H1 (cell line): Measurements from ENCODE around the gene YLPM1. TPM values are rescaled to one million over a fixed set of nuclear protein-coding genes. Genes with fewer than 3 reads are reported as not detected.

Source experiments
- CTCF ChIA-PET: fragments of 300-600 bp; sonication (Branson Sonifier 250); formaldehyde crosslinking; loops from one replicate; lab custom pipeline; 2021; ENCODE audit not compliant: partially characterized antibody; lab: Charles Lee
- POLR2A ChIA-PET: fragments of 300-600 bp; sonication (Branson Sonifier 250); formaldehyde crosslinking; loops from one replicate; lab custom pipeline; 2021; ENCODE audit warnings: inconsistent platforms; ENCODE audit not compliant: partially characterized antibody; lab: Charles Lee
- DNase-seq, 2 experiments: peaks; one replicate each; pipeline versions ENCODE4 v3.0.0 to v3.0.0-alpha.2; 2010 to 2022; ENCODE audit warnings: low spot score in 2 of 2, low read depth in 1 of 2, mixed read lengths in 1 of 2
- FAIRE-seq: peaks from 2 replicates; lab custom pipeline; 2011; peaks lifted over from hg19 to GRCh38; lab: Jason Lieb, UNC
- H2AFZ ChIP-seq: 2 replicates; pipeline ENCODE4 v1.8.1; 2012; ENCODE audit warnings: low read length, inconsistent platforms
- H2AK5ac ChIP-seq: 2 replicates; pipeline ENCODE4 v1.6.1; 2013; ENCODE audit warnings: low read depth, low read length
- H2BK120ac ChIP-seq: replicated peaks from 2 replicates; pipeline ENCODE3; 2013; ENCODE audit warnings: low read depth, low read length, inconsistent platforms
- H2BK12ac ChIP-seq: 2 replicates; pipeline ENCODE4 v1.6.1; 2013; ENCODE audit warnings: low read depth, low read length
- H2BK15ac ChIP-seq: 2 replicates; pipeline ENCODE4 v1.6.1; 2013; ENCODE audit warnings: low read length
- H2BK20ac ChIP-seq: 2 replicates; pipeline ENCODE4 v1.6.1; 2013; ENCODE audit warnings: low read length
- H2BK5ac ChIP-seq: 2 replicates; pipeline ENCODE4 v1.6.1; 2013; ENCODE audit warnings: low read depth, low read length
- H3K14ac ChIP-seq: 2 replicates; pipeline ENCODE4 v1.6.1; 2013; ENCODE audit warnings: inconsistent platforms; ENCODE audit not compliant: insufficient read length
- H3K18ac ChIP-seq: 2 replicates; pipeline ENCODE4 v1.6.1; 2013; ENCODE audit warnings: low read length; ENCODE audit errors: extremely low read depth
- H3K23ac ChIP-seq: 2 replicates; pipeline ENCODE4 v1.6.1; 2013; ENCODE audit warnings: inconsistent platforms; ENCODE audit not compliant: insufficient read length
- H3K23me2 ChIP-seq: 2 replicates; pipeline ENCODE4 v1.6.1; 2013; ENCODE audit warnings: low read depth, low read length
- H3K27ac ChIP-seq: 2 replicates; pipeline ENCODE4 v1.6.1; 2011; ENCODE audit warnings: low read depth, low read length, inconsistent platforms
- H3K27me3 ChIP-seq, 4 experiments: replicated peaks in 1 of 4; 1 replicate in 1 of 4; 2 replicates in 3 of 4; pipeline versions ENCODE4 v1.6.1 to v1.8.1; 2011 to 2013; ENCODE audit warnings: low read length in 3 of 4, mild to moderate bottlenecking in 3 of 4, inconsistent platforms in 2 of 4, mixed read lengths in 2 of 4, moderate library complexity in 1 of 4; ENCODE audit not compliant: control insufficient read depth in 3 of 4, insufficient read depth in 3 of 4; ENCODE audit errors: extremely low read depth in 1 of 4
- H3K36me3 ChIP-seq, 4 experiments: 2 replicates each; pipeline versions ENCODE4 v1.6.1 to v1.8.1; 2011 to 2013; ENCODE audit warnings: mild to moderate bottlenecking in 4 of 4, low read length in 3 of 4, moderate library complexity in 2 of 4, control low read depth in 1 of 4, inconsistent platforms in 1 of 4; ENCODE audit not compliant: insufficient read depth in 4 of 4, control insufficient read depth in 2 of 4
- H3K4ac ChIP-seq: replicated peaks from 2 replicates; pipeline ENCODE3; 2013; ENCODE audit warnings: low read length, low read depth, mixed read lengths, inconsistent platforms; ENCODE audit not compliant: insufficient read length
- H3K4me1 ChIP-seq, 4 experiments: replicated peaks in 1 of 4; 1 replicate in 1 of 4; 2 replicates in 3 of 4; pipeline versions ENCODE4 v1.6.1 to v1.8.1; 2011 to 2013; ENCODE audit warnings: low read length in 3 of 4, inconsistent platforms in 2 of 4, mixed read lengths in 1 of 4; ENCODE audit not compliant: insufficient read depth in 4 of 4, control insufficient read depth in 3 of 4
- H3K4me2 ChIP-seq, 2 experiments: 2 replicates each; pipeline versions ENCODE4 v1.6.1 to v1.8.1; 2011 to 2013; ENCODE audit warnings: low read depth in 2 of 2, low read length in 2 of 2, control low read depth in 1 of 2, inconsistent platforms in 1 of 2, mild to moderate bottlenecking in 1 of 2; ENCODE audit not compliant: insufficient read depth in 1 of 2
- H3K4me3 ChIP-seq, 4 experiments: fragments of 200-600, 300-600 bp in 1 of 4; sonication (generic), shearing (Covaris generic), sonication (Bioruptor Twin) in 1 of 4; 2 replicates each; pipeline versions ENCODE4 v1.5.1 to v1.8.1; 2011 to 2016; ENCODE audit warnings: low read length in 4 of 4, low read depth in 3 of 4, control low read depth in 2 of 4, inconsistent platforms in 2 of 4, mild to moderate bottlenecking in 2 of 4, mixed read lengths in 1 of 4, moderate library complexity in 1 of 4; ENCODE audit not compliant: insufficient read depth in 2 of 4; ENCODE audit errors: extremely low read depth in 1 of 4
- H3K56ac ChIP-seq: replicated peaks from 2 replicates; pipeline ENCODE3; 2013; ENCODE audit warnings: low read depth, mild to moderate bottlenecking, mixed read lengths, low read length, inconsistent platforms; ENCODE audit not compliant: insufficient read length
- H3K79me1 ChIP-seq: 2 replicates; pipeline ENCODE4 v1.6.1; 2013; ENCODE audit warnings: low read depth, low read length, control low read depth
- H3K79me2 ChIP-seq, 2 experiments: 2 replicates each; pipeline versions ENCODE4 v1.6.1 to v1.8.1; 2012 to 2013; ENCODE audit warnings: low read length in 2 of 2, mild to moderate bottlenecking in 2 of 2, inconsistent platforms in 1 of 2; ENCODE audit not compliant: insufficient read depth in 2 of 2, control insufficient read depth in 1 of 2
- H3K9ac ChIP-seq, 4 experiments: replicated peaks in 1 of 4; 1 replicate in 1 of 4; 2 replicates in 3 of 4; pipeline versions ENCODE4 v1.6.1 to v1.8.1; 2011 to 2013; ENCODE audit warnings: low read depth in 3 of 4, low read length in 3 of 4, control low read depth in 2 of 4, mild to moderate bottlenecking in 2 of 4, moderate library complexity in 2 of 4, inconsistent platforms in 1 of 4; ENCODE audit errors: extremely low read depth in 1 of 4
- H3K9me3 ChIP-seq, 2 experiments: 2 replicates each; pipeline versions ENCODE4 v1.6.1 to v1.8.1; 2012 to 2013; ENCODE audit warnings: mild to moderate bottlenecking in 2 of 2, moderate library complexity in 2 of 2, control low read depth in 1 of 2, inconsistent platforms in 1 of 2, low read depth in 1 of 2, low read length in 1 of 2, mixed read lengths in 1 of 2; ENCODE audit not compliant: insufficient read depth in 2 of 2
- H4K20me1 ChIP-seq, 2 experiments: replicated peaks in 1 of 2; 2 replicates each; pipeline versions ENCODE3 to v1.8.1; 2011 to 2013; ENCODE audit warnings: inconsistent platforms in 2 of 2, low read length in 2 of 2, mild to moderate bottlenecking in 1 of 2; ENCODE audit not compliant: insufficient read depth in 2 of 2, control insufficient read depth in 1 of 2
- H4K5ac ChIP-seq: 2 replicates; pipeline ENCODE4 v1.6.1; 2013; ENCODE audit warnings: low read length, low read depth, mixed read lengths, inconsistent platforms; ENCODE audit not compliant: insufficient read length
- H4K8ac ChIP-seq: 2 replicates; pipeline ENCODE4 v1.8.0; 2013; ENCODE audit warnings: mild to moderate bottlenecking, moderate library complexity, low read length, inconsistent platforms; ENCODE audit not compliant: insufficient read depth; ENCODE audit errors: extremely low read depth
- H4K91ac ChIP-seq: replicated peaks from 2 replicates; pipeline ENCODE3; 2013; ENCODE audit warnings: low read length, mixed read lengths, inconsistent platforms; ENCODE audit not compliant: insufficient read length
- ASH2L ChIP-seq: fragments of 200-600, 300-600 bp; sonication (generic); IDR thresholded peaks from one replicate; pipeline ENCODE4 v1.7.1; 2017; ENCODE audit warnings: low read length
- CBX8 ChIP-seq: fragments of 300-800, 300-1000 bp; sonication (generic); IDR thresholded peaks from 2 replicates; pipeline ENCODE4 v1.7.1; 2016; ENCODE audit warnings: low read depth, low read length, borderline replicate concordance
- EGR1 ChIP-seq: IDR thresholded peaks from 2 replicates; pipeline ENCODE4 v1.6.1; 2011; ENCODE audit warnings: low read depth, low read length, borderline replicate concordance
- GABPA ChIP-seq: IDR thresholded peaks from 2 replicates; pipeline ENCODE4 v1.6.1; 2011; ENCODE audit warnings: mild to moderate bottlenecking, low read length, moderate library complexity, borderline replicate concordance; ENCODE audit not compliant: insufficient read depth
- GTF2F1 ChIP-seq: IDR thresholded peaks from 2 replicates; pipeline ENCODE4 v1.6.1; 2012; ENCODE audit warnings: low read depth, low read length, improper control_type of control experiment, borderline replicate concordance
- HDAC2 ChIP-seq, 2 experiments: fragments of 300-600 bp in 1 of 2; sonication (generic) in 1 of 2; IDR thresholded peaks; 2 replicates each; pipeline ENCODE4 v1.6.1; 2011 to 2012; ENCODE audit warnings: low read depth in 2 of 2, low read length in 2 of 2, mild to moderate bottlenecking in 2 of 2, moderate library complexity in 2 of 2, borderline replicate concordance in 1 of 2, inconsistent platforms in 1 of 2
- JUN ChIP-seq: IDR thresholded peaks from 2 replicates; pipeline ENCODE4 v1.6.1; 2011; ENCODE audit warnings: low read depth, mild to moderate bottlenecking, improper control_type of control experiment, low read length
- RBBP5 ChIP-seq: IDR thresholded peaks from 2 replicates; pipeline ENCODE4 v1.7.1; 2012; ENCODE audit warnings: low read depth, mild to moderate bottlenecking, inconsistent platforms, low read length, moderate library complexity, borderline replicate concordance
- RNF2 ChIP-seq: fragments of 200-900, 300-1000 bp; sonication (generic); IDR thresholded peaks from 2 replicates; pipeline ENCODE4 v1.7.1; 2016; ENCODE audit warnings: borderline replicate concordance, low read depth, mild to moderate bottlenecking, antibody characterized with exemption, low read length; ENCODE audit not compliant: poor library complexity, severe bottlenecking; ENCODE audit errors: missing control alignments
- SP1 ChIP-seq: IDR thresholded peaks from 2 replicates; pipeline ENCODE4 v1.6.1; 2011; ENCODE audit warnings: low read depth, low read length
- YY1 ChIP-seq: IDR thresholded peaks from 2 replicates; pipeline ENCODE4 v1.6.1; 2011; ENCODE audit warnings: low read depth, mild to moderate bottlenecking, low read length
- WGBS, 2 experiments: shearing (Covaris generic) in 1 of 2; methylation state at CpG; one replicate each; pipeline versions ENCODE4 v1.1.6 to v1.1.7; 2013 to 2015; ENCODE audit warnings: low lambda C conversion rate in 2 of 2, mixed read lengths in 2 of 2, inconsistent platforms in 1 of 2, low coverage in 1 of 2, missing lambda C conversion rate in 1 of 2; ENCODE audit not compliant: insufficient replicate concordance in 2 of 2, insufficient coverage in 1 of 2, insufficient read length in 1 of 2; ENCODE audit errors: extremely low coverage in 1 of 2, missing lambda C conversion rate in 1 of 2; 5-methylcytosine and 5-hydroxymethylcytosine counted together
- polyA plus RNA-seq, 7 experiments: library from polyadenylated mRNA; depleted of rRNA in 3 of 7; stranded (reverse) in 5 of 7; unstranded in 2 of 7; fragments of >200 nt in 5 of 7; fragments of 200-250 nt in 2 of 7; gene quantifications; 1 replicate in 5 of 7; 2 replicates in 1 of 7; 4 replicates in 1 of 7; pipeline versions ENCODE4 v1.2.1 to v1.2.3, GENCODE V29; 2011 to 2013; ENCODE audit warnings: missing spikeins in 2 of 7, mixed read lengths in 2 of 7
- total RNA-seq: library from RNA; stranded (reverse); fragmentation: NEBNext Ultra II Directional; extraction: Animal tissue kit (Norgen Biotek cat#: 25700); gene quantifications from 2 replicates; pipeline ENCODE4 v1.2.1, GENCODE V29; 2021

The YLPM1 gene
- total and polyA plus RNA-seq, 2 of the 8 experiments (the other 6 are each of a cell fraction or from before 2014, with no cell fraction given): 13.5 to 71.7 TPM

DNA sequence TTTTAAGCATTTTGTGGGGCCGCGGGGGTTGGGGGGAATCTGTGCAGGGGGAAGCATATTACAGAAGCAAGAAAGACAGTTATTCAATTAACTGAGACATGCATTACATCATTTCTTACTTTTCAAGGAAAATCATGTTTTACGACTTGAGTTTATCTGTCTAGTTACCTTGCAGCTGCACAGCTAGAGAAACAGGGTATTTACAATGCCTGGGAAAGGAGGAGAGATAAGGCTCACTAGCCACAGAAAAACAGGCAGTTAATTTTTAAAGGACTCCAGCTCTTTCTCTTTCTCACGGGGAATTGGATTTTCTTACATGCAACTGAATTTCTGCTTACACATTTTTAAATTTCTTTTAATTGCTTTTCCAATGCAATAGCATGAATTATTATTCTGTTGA, 28.0 kb upstream of the YLPM1 start:
- no peak for FAIRE-seq
- no peak for DNase-seq
- H3K18ac ChIP-seq: no peak overlapping the region
- H3K56ac ChIP-seq: no peak overlapping the region
- no peak overlapping the region for H4K8ac ChIP-seq
- WGBS, 2 experiments: 93% methylated on average over 4 of the region's 4 CpGs; no CpG with 5 or more reads in 1 of the 2 experiments
- no peak overlapping the region for H3K4me3 ChIP-seq
- no peak overlapping the region for H2BK120ac ChIP-seq
- POLR2A ChIA-PET: no interaction called here
- no peak overlapping the region for H3K9ac ChIP-seq
- no peak overlapping the region for H2BK15ac ChIP-seq
- H3K23me2 ChIP-seq: no peaks in the 10 kb centered on the region
- H4K5ac ChIP-seq: no peak overlapping the region
- H3K79me1 ChIP-seq: no peaks in the 10 kb centered on the region
- H3K4me2 ChIP-seq: no peak overlapping the region
- H3K4me1 ChIP-seq: no peaks in the 10 kb centered on the region
- H2AK5ac ChIP-seq: no peak overlapping the region
- no peak overlapping the region for H2AFZ ChIP-seq
- no peak overlapping the region for H3K23ac ChIP-seq
- no peaks in the 10 kb centered on the region for H4K20me1 ChIP-seq
- H3K4ac ChIP-seq: no peak overlapping the region
- no peak overlapping the region for H3K14ac ChIP-seq
- H2BK12ac ChIP-seq: no peak overlapping the region
- no peaks in the 10 kb centered on the region for H3K27me3 ChIP-seq
- CTCF ChIA-PET: interaction anchor here (0.6 kb wide), 1 partner anchor 47 kb away, joined by 3 read pairs; no protein-coding TSS in a partner anchor
- no peak overlapping the region for H2BK20ac ChIP-seq
- H3K36me3 ChIP-seq: peaks cover 2 to 25% (median 12%) of the 10 kb centered on the region in 4 experiments; a peak in 7 of 8 replicates
- H3K9me3 ChIP-seq: no peaks in the 10 kb centered on the region
- no peak overlapping the region for H4K91ac ChIP-seq
- no peak overlapping the region for H3K27ac ChIP-seq
- no peaks in the 10 kb centered on the region for H3K79me2 ChIP-seq
- TF ChIP-seq GTF2F1: no peak
- TF ChIP-seq EGR1: no peak
- no peak for TF ChIP-seq RNF2
- TF ChIP-seq JUN: no peak
- TF ChIP-seq HDAC2 (IDR thresholded peaks at IDR 0.05; ENCODE audit: borderline replicate concordance in 1 of 2, low read depth in 2 of 2, low read length in 2 of 2): no peak
- TF ChIP-seq GABPA: no peak
- no peak for TF ChIP-seq CBX8
- no peak for TF ChIP-seq RBBP5
- no peak for TF ChIP-seq ASH2L
- no peak for TF ChIP-seq YY1
- TF ChIP-seq SP1: no peak
- H2BK5ac ChIP-seq: no peak overlapping the region
